GM18519 (cell line): Measurements from ENCODE around the gene MYH10.

Source experiments
- ATAC-seq: cut with Tn5 transposase; IDR thresholded peaks from one replicate; pipeline ENCODE4 v1.9.1; 2021; ENCODE audit warnings: mild to moderate bottlenecking, moderate library complexity; ENCODE audit not compliant: unreplicated experiment, low FRiP score

MYH10 gene

DNA sequence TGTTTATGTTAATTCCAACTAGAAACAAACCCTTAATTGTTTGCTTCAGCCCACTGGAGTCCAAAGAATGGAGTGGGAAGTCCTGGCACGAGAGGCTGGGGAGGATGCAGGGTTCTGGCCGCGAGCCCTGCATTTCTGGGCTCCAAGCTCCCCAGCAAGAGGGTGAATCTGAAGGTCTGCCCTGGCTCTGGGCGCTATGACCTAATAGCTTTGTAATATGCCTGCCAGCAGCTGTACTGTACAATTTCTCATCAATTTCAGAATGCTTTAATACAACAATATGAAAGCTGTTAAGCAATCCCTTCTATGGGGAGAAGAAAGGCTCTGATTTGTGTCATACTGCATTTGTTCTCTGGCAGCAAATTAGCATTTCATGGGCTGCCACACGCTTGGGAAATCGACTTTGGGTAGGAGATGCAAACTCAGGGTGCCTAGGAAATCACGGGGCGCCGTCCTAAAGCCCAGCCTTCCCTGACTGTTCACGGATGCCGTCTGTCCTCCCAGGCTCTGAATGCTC is 151.0 kb downstream of the MYH10 start:
- no peak for ATAC-seq

DNA sequence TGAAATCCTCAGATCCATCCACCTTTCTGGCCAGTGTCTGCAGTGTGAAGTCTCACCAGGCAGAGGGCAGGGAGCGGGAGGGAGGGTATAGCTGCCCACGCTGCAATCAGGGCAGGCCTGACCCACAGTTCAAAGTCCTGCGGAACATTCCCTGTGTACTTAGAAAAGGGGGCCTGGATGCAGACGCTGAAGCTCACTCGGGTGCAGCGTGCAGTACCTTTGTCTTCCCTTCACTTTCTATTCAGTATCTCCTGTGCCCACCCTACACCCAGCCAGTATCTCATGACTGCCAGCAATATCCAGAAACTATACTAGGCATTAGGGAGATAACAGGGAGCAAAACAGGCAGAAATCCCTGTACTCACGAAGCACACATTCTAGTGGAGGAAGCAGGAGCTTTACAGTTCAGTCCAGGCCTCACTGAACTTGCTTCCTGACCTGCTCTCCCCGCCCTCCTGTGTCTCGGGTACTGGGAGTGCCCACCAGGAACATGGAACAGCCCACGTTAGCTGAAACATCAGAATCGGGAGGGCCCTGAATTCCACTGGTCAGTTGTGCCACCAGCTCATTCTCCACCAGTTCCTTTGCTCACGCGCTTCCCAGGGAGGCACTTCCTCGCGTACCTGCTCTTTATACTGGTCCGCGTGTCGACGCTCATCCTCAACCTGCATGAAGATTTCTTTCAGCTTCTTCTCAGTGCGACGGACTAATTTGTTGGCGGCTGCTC is 152.6 kb downstream of the MYH10 start:
- no peak for ATAC-seq

DNA sequence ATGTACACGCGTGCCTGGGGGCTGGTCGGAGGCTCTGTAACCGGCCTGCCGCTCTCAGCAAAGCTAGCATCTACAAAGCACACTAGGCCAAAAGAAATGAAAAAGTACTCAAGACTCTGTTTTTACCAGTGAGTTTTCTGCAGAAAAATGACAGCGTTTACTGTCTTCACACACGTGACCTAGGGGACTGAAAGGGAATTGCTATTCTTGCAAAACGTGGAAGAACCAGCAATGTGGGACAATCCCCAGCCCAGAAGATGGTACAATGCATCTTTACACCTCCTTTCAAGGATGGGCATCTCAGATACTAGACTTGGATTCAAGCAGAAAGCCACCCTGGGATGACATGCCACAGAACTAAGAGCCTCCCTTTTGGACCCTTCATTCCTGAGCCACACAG is 153.4 kb downstream of the MYH10 start:
- no peak for ATAC-seq

DNA sequence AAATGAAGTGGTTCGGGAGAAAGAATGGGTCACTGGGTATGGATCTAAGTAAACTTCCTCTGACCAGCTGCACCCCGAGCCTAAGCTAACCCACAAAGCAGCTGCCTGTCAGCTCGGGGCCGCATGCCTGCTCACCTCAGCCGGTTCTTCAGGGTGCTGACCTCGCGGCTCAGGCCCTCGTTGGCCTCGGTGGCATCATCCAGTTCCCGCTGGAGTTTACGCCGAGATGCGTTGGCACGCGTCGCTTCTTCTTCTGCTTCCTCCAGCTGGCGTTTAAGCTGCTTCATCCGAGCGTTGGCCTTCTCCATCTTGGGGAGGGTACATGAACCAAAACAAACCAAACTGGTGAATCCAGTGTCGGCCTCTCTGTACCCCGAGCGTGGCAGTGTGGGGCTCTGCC is 153.8 kb downstream of the MYH10 start:
- no peak for ATAC-seq

DNA sequence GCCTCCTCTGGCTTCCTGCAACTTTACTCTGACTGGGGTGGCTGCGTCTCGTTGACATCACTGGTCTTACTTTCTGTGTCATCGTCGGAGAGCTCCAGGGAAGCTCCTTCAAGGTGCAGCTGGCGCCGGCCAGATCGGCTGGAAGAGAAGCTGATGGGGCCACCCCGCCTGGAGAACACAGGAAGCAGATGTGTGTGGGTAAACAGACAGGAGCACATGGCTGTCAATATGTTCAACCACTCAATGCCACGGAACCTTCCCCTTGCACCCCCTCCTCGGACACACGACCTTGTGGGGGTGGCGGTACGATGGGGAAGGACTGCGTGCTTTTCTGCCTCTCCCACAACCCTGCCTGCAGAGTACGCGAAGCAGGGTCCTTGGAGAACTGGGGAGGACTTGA is 154.7 kb downstream of the MYH10 start:
- ATAC-seq: no peak

DNA sequence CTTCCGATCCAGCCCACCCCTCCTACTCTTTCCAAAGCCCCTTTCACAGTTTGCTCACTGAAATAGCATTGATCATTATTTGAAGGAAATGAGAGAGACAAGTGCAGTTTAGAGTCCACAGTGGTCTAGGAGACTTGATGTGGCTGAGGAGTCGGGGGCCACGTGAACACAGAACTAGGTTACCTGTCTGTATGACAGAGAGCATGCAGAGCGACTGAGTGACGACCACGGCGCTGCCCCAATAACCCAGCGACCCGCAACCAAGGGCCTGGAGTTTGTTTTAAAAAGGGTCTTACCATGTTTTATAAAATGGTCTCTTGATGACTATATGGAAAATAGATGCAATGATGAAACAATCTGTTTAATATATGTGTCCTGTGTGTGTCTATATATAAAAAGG is 155.3 kb downstream of the MYH10 start:
- ATAC-seq: no peak

DNA sequence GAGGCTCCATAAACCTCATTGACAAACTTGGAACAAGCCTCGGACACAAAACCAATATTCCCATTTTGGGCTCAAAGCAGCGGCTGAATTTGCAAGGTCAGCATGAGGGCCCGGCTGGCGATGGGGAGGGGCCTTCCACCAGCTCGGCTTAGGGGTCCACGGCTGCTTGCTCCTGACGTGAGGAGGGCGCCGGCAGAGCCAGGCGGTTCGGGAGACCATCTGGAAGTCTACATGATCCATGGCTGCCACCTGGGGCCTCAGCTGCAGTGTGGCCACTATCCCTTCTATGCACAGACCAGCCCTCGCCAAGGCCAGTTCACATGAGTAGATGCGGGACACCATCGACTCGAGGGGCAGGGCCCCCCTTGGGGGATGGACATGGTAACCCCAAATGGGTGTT is 155.7 kb downstream of the MYH10 start:
- ATAC-seq: no peak

DNA sequence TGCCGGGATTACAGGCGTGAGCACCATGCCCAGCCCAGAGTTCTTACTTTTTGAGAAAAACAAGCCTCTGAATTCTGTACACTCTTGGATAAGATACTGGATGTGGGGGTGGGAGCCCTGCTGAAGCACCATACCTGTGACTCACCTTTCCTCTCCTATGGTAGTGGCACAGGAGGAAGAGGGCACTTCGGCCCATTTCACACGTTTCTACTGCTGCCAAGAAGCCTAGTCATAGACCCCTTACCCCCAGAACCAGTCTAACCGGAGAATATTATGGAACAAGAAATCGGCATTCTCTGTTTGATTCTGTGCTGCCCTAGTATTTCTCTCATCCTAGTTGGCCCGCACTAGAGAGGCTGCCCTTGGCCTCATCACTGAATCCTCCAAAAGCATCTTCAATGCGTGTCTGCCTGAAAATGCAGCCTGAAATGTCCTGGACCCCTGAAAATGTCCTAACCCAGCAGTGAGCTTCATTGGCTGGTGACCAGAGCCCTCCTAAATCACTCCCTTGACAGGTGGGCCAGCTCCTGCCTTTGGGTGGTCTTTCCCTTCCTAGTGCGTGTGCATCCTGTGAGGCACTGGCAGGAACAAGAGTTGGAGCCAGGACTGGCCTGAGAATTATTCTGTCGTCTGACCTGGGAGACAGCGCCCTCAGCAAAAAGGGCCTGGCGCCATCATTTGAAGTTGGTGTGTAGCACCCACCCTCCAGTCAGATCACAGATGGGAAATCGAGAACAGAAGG is 156.9 kb downstream of the MYH10 start:
- ATAC-seq: no peak

DNA sequence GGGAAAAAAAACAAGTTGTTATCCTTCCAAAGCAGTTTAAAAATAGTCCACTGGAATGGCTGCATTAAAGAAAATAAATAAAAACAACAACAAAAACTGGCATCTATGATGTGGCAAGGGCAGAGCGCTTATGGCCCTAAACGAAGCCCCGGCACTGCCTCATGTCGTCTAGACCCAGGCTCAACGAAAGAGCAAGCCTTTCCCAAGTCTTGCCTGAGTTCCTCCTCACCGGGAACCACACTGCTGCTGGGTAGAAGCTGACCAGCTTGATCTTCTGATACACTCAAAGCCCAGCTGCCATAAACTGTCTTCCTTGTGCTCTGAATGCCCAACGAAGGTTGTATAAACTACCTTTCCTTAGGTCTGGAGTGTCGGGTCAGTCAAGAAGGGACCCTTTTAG is 157.9 kb downstream of the MYH10 start:
- ATAC-seq: no peak

DNA sequence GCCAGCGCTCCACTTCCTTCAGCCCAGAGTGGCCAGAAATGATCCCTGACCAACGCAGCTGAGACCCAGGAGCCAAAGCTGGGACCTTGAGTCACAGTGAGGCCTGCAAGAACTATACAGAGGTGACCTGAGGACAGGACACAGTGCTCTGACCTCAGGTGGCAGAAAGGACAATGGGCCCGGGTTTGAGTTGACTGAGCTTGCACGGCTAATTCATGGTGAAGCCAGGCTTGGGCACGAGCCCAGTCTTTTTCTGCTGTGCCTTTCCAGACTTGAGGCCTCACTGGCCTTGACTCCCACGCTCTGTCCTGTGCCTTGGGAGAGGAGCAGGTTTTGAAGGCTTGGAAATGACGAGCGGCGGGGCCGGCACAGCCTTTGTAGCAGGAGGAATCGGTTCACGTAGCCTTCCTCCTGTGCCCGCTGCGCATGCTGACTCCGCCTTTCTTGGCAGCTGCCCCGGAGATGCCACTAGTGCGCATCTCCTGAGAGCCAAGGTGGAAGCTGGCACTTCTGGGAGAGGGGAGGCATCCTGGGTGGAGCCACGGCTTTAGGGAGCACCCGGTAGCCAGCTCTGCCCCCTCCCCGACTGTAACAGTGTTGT is 160.0 kb downstream of the MYH10 start:
- ATAC-seq: no peak

DNA sequence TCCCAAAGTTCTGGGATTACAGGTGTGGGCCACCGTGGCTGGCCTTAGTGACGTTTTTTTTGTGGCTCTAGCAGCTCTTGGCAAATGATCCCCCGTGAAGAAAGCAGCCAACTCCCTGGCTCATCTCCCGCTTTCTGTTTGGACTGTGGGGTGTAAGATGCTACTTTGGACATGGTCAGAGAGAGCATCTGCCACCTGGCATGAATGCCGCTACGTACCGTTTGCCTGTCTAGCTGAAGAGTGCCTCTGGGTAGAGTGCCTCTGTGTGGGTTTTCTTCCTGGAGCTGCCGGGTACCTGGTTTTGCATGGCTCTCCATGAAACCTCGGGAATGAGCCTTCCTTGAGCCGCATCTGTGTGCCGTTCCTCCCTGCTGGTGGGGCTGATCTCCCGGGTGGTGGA is 160.6 kb downstream of the MYH10 start:
- no peak for ATAC-seq

DNA sequence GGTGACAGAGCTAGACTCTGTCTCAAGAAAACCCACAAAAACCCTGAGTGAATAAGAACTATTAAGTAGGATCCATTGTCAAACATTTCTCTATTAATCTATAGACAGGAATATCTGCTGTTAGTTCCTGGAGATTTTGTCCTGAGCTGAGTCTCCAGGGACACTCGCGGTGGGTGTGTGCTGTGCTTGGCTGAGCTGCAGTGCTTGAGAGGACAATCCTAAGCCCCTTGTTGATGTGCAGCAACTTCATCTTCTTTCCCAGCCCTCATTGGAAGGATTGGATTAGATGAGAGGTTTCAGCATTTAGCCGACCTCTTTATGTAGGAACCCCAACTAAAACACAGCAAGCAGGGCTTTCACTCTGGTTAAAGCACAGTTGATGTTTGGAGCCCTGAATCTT is 161.5 kb downstream of the MYH10 start:
- no peak for ATAC-seq

DNA sequence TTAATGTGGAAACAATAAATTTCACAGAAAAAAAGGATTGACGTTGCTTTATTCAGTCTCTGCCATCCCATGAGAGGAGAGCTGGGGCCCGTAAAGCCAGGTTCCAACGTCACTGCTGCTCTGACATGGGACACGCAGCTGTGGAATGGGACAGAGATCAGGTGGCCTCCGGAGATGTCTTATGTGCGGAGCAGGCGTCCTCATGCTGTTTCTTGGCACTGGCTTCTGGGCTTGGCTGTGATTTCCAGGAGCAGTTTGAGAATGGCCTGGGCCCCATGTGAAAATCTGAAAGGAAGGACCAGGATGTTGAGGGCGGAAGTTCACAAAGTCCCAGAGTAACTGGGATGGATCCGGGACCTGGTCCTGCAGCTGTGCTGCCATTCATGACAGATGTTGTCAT is 162.4 kb downstream of the MYH10 start:
- no peak for ATAC-seq

DNA sequence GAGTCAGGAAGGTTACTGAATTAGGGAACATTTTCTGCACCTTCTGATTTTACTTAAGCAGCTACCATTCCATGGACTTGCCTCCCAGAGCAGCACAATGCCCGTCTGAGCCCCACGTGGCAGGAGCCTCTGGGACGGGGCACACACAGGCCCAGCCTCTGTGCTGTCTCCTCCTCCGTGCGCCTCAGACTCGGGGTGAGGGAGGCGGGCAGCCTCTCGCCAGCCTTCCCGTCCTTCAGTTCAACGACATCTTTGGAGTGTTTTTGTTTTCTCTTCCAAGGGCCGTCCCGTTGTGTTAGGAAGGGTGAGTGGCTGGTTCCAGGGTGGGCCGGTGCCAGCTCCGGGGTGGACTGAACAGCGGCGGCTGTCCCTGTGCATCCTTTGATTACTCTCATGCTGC is 163.0 kb downstream of the MYH10 start:
- ATAC-seq: no peak

DNA sequence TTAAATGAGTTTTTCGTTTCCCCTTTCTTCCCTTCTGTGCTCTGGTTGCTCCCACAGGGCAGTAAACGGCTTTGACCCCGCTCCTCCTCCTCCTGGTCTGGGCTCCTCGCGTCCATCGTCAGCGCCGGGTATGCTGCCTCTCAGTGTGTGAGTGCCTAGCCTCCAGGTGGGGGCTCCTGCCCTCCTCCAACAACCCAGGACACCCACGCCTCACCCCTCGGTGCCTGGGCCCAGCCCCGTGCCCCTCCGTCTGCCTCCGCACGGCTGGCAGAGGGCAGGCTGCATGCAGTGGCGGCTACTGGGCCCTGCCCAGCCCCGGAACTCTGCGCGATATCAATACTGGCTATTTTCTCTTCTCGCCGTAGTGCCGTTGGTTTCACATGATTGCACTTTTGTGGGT is 163.7 kb downstream of the MYH10 start:
- ATAC-seq: no peak

DNA sequence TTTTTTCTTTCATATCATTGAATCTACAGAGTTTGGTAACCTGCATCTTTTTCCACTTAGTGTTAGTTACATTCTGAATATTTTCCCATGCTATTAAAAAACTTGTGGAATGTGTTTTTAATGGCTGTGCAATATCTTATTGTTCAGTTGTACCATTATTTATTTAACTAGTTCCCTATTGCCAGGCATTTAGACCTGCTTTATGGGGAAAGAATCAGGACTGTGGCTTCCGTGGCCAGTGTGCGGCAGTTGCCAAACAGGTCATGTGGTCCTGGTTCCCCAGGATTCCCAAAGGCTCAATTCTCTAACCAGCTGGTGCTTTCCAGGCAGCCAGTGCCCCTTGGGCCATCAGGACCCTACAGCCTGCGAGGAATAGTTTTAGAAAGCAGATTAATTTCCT is 164.1 kb downstream of the MYH10 start:
- no peak for ATAC-seq

DNA sequence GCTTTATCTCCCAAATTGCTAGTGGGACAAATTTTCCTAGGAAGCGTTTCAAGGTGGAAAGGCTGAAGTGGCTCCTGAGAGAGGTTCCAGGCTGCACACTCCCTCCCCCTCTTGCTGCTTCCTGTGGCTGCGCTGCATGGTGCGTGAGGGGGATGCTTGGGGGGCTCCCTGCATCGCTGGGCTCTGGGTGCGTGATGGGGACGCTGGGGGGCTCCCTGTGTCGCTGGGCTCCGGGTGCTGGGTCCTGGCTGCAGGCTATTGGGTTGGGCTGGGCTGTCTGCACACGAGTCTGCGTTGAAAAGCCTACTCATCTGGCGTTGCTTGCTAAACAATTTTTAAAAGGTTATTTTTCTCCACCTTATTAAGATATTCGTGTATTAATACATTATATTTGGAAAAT is 164.8 kb downstream of the MYH10 start:
- no peak for ATAC-seq

DNA sequence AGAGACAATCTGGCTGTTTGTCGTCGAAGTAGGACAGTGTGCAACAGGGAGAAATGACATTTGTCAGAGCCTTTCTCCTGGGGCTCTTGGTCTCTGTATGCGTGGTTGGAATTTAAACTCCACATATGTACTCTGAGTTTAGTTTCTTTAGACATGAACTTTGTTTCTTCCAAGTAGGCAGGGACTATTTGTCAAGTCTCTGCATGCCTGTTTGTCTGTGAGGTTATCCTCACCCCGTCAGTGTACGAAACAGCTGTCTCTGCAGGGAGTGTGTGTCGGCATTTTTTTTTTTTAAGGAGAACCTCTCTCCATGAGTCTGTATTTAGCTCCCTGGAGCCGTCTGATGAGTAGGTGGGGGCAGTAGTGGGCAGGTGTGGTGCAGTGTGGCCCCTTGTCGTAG is 165.2 kb downstream of the MYH10 start:
- no peak for ATAC-seq

DNA sequence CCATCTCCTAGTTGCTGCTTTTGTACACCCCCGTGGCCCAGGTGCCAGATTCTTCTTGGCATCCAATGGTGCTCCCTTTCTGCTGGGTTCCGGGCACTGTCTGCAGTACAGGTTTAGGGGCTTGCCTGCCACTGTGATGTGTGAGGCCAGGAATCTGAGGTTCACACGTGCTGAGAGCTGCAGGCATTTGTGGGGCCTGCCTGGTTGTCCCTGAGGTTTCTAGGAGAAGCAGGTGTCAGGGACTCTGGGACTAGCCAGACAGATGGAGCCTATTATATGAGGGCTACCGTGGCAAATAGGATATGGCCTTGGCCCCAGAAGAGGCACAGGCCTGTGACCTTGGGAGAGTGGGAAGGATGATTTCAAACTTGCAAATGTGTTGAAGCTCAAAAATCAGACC is 165.6 kb downstream of the MYH10 start:
- no peak for ATAC-seq

DNA sequence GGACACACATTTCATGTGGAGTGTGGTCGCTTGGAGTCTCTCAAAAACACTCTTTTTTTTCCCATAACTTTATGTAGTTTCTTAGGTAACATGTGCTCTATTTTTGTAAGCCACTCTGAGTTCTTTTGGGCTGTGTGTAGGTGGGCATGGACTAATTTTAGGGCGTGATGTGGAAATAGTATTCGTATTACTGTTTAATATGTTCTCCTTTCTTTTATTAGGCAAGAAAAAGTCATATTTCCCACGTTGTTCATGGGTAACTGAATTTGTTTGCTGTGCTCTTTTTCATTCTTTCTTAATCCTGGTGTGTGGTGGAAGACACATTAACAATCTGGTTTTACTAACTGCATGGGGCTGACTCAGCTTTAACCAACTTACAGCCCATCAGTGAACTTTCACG is 167.4 kb downstream of the MYH10 start:
- ATAC-seq: no peak

DNA sequence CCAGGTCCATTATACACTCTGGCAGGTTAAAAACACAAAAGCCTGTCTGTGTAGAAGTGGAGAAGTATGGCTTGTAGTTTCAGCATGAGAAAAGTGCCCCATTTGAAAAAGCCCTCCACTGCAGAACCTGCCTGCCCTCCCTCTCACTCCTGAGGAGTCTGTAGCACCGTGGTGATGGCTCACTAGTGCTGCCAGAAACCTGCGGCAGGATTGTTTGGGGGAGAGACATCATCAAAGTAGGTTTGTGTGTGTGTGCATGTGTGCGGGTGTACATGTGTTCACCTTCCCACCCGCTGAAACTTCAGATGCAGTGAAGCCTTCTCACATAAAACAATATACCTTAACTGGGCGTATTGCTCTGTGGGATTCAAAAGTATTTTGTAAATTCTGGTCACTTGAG is 168.0 kb downstream of the MYH10 start:
- no peak for ATAC-seq

DNA sequence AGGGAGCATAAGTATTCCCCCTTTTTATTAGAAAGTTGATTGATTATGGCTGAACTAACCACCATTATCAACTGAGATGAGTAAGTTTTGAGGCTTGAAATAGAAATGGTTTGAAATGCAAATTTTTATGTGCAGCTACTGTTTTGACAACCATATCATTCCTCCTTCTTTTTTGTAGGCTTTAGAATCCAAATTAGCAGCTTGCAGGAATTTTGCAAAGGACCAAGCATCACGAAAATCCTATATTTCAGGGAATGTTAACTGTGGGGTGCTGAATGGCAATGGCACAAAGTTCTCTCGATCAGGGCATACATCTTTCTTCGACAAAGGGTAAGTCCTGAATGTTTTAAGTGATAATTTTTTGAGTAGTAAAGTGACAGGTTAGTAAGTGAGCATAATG is 170.7 kb downstream of the MYH10 start:
- no peak for ATAC-seq
